GM13977 (cell line): Measurements from ENCODE around the gene PSMC6.

Source experiments
- DNase-seq: peaks from one replicate; pipeline ENCODE4 v3.0.0; 2012; ENCODE audit warnings: low spot score
- CTCF ChIP-seq: IDR thresholded peaks from 2 replicates; pipeline ENCODE4 v1.5.1; 2012; ENCODE audit warnings: mild to moderate bottlenecking, control low read depth; ENCODE audit not compliant: insufficient read depth; ENCODE audit errors: extremely low read depth, missing control alignments
- in situ Hi-C: fragments of 300-500 bp; cut with MboI; formaldehyde crosslinking; loops from one replicate; pipeline ENCODE4 v1.12.0; 2022; ENCODE audit warnings: low sequenced_read_pairs, low pct_unique_long_range_greater_than_20kb, mixed read lengths, inconsistent platforms; ENCODE audit not compliant: unreplicated experiment

PSMC6 gene

GRCh38 chr14:52683985-52684520 lies 22.9 kb upstream of the PSMC6 start:
- DNase-seq, result no peak
- TF ChIP-seq CTCF, result no peak
- in situ Hi-C loops, result no loop called here

GRCh38 chr14:52686176-52686575 lies 20.8 kb upstream of the PSMC6 start:
- DNase-seq, result no peak
- in situ Hi-C loops, result no loop called here
- TF ChIP-seq CTCF, result no peak

GRCh38 chr14:52690983-52691760 lies 15.8 kb upstream of the PSMC6 start:
- TF ChIP-seq CTCF, result no peak
- DNase-seq, result no peak
- in situ Hi-C loops, result no loop called here

- no peak for DNase-seq
- in situ Hi-C loops, result no loop called here
These were observed 14.6 kb upstream of the PSMC6 start for GRCh38 chr14:52692248-52692962.

GRCh38 chr14:52693036-52693435 lies 14.0 kb upstream of the PSMC6 start:
- no peak for TF ChIP-seq CTCF
- DNase-seq, result no peak
- in situ Hi-C loops, result no loop called here

More at GRCh38 chr14:52692248-52692962, 14.6 kb upstream of the PSMC6 start:
- no peak for TF ChIP-seq CTCF

GRCh38 chr14:52693532-52693931 lies 13.5 kb upstream of the PSMC6 start:
- in situ Hi-C loops, result no loop called here
- no peak for DNase-seq
- TF ChIP-seq CTCF, result no peak
